Jurkat, Clone E6-1 (cell line): Measurements from ENCODE around the gene ZNF385C.
"Not testable (repeated sequence)": the region's sequence is repeated elsewhere in the genome, so short reads cannot be mapped to it uniquely, and the experiment has no call there.

Experiments used
- DNase-seq: peaks from one replicate; pipeline ENCODE4 v3.0.0-alpha.2; 2011; ENCODE audit warnings: low read depth, low spot score
- H3K4me3 ChIP-seq: 2 replicates; pipeline ENCODE4 v1.5.1; 2011; ENCODE audit warnings: mild to moderate bottlenecking, low read length, control low read depth, moderate library complexity

The ZNF385C gene

DNA sequence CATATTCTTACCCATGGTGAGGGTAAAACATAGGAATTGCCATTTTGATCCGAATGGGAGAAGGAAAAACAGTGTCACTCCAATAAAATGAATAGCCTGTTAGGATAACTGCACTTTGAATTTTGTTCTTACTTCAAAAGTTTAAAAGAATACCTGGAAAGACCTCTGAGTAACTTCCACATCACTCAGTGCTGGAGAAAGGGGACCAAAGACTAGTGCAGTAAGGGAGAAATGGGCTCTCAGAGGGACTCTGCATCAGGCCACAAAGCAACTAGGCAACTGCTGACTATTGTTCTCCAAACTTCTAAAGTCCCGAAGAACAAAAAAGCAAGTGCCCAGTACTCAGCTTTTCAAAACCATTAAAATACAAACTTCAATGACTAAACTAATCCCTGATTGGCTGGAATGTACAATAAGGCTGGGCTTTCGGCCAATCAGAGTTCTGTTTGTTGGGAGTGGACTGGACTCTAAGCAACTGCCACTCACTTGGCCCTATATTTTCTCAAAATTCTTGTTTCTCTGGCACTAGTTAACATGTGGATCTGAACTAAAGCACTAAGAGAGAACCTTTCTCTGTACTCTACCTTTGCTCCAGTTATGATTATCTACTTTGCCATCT lies 87.3 kb downstream of the ZNF385C start:
- no peak for DNase-seq
- H3K4me3 ChIP-seq, result no peak overlapping the region

DNA sequence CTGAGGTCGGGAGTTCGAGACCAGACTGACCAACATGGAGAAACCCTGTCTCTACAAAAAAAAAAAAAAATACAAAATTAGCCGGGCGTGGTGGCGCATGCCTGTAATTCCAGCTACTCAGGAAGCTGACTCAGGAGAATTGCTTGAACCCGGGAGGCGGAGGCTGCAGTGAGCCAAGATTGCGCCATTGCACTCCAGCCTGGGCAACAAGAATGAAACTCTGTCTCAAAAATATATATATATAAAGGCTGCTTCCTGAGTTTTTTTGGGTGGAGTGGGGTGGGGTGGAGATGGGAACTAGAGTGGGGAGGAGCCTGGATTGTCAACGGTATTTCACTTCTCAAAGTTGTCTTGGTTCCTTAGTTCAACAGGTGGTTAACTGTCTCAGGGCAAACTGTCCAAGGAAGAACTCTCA lies 88.0 kb downstream of the ZNF385C start:
- H3K4me3 ChIP-seq, result not testable (repeated sequence)

DNA sequence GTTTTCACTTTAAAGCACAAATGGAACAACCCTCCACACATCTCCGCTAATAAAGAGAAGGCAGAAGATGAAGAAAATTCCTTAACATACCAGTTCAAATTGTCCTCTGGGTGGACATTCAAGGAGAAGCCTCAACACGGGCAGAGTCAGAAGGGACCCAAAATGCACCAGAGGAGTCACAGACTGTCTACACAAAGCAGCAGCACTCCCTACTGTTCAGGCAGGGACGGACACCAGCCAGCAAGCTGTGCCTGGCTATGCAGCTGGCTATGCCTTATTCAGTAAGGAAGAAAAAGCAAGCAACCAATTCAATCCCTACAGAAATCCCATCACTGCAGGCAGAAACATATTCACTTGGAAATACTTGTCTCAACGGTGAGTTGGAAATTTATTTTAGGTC lies 89.1 kb downstream of the ZNF385C start:
- no peak for DNase-seq
- H3K4me3 ChIP-seq, result no peak overlapping the region

More for the DNA sequence above, 88.0 kb downstream of the ZNF385C start:
- DNase-seq, result not testable (repeated sequence)

DNA sequence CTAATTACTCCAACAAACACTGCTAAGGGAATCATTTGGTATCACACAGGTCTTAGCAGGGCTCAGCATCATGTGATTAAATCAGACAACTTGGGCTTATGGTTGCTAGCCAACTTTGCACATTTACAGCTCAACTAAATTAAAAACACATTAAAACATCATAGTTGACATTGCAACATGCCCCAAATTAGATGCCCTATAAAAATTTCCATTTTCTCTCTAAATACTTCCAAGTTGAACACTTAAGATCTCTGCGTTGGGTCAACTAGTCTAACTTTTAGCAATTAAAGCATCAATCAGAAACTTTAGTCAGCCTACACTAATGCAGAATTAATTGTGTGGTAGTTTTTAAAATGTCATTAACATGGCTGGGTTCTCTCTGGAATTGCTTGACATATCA lies 93.1 kb downstream of the ZNF385C start:
- DNase-seq, result no peak
- no peak overlapping the region for H3K4me3 ChIP-seq

DNA sequence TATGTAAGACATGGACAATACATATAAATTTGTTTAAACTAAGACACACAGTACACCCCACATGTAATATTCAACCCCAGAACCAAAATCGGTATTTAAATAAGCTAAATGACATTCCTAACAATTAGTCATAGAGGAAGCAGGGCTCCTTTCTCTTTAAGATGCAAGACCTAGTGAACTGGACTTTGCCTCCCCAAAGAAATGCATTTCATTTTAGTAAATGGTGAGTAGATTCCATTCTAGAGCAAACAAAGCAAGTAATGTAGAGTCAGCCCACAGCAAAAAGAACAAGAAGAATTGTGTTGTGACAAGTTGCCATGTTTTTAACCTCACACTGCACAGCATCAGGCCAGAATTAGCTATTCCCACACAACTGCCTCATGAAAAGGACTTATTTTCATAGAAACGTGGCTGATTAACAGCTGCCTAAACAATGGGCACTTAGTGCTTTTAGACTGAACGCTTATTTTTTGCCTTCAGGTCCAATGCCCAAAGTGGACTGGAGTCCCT lies 95.4 kb downstream of the ZNF385C start:
- H3K4me3 ChIP-seq, result no peak overlapping the region
- DNase-seq, result no peak

DNA sequence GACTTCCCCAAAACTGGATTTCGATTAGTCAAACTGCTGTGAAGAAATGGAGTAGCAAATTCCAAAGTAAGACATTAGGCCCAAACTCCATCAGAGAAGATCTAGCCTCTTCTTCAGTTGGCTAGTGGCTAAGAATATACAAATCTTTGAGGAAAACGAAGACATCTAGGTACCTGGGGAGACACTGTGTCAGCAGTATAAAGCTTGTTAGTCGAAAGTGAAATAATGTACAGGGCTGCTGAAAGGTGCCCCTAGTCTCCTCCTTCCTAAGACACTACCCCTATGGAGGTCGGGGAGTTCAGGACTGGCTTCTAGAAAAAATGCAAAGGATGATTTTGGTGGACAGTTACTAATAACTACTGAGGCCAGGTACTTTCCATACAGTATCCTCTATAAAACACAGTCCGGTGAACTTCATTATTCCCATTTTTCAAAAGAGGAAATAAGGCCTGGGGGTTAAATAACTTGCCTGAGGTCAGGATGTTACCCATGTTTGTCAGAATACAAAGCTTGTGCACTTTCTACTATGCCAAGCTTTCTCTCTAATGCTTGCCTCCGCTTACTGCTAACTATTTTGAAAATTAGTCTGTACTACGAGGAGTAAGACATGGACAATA lies 96.0 kb downstream of the ZNF385C start:
- no peak for DNase-seq
- H3K4me3 ChIP-seq, result no peak overlapping the region

DNA sequence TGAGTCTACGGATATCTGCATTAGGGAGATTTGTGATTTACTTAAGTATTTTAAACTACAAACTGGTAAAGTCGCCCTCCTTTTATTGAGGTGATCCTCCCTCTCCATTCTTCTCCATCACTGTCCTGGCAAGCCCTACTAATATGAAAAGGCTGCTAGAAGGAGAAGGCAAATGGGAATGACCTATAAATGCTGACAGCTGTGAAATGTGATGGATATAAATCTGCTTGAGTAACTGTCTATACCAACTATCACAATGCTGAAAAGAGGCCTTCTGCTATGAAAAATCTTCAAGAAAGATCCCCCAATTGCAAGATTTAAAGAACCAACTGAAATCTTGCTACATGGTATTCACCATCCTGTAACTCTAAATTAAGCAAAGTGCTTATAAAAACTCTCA lies 96.5 kb downstream of the ZNF385C start:
- H3K4me3 ChIP-seq, result no peak overlapping the region
- DNase-seq, result no peak

DNA sequence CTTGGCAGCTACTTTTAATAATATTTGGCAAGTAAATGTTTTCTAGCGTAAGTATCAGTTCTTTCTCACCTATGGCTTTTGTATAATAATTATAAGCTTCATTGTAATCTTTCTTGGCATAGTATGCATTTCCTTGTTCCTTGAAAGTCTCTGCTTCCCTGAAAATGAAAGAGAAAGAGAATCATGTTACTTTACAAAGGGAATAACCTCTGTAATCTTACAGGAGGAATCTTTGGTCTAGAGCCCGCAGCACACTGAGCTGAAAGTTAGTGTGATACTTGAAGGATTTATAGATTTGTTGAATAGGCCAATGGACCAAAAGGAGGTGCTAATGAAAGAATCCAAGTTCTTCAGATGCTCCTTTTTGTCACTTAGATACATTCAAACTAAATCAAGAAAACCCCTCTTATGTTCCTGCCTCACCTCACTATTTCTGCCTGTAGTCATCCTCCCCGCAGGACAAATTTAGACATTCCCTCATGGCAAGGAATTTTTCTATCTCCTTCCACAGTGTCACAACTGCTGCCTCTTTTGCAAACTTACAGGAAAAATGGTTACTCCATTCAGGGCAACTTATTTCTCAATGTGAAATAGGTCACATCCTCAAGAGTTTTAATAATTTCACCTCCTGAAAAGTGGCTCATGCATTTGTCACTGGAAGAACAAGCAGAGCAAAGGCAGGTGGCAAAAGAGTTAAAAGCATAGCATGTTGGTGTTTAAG lies 97.7 kb downstream of the ZNF385C start:
- H3K4me3 ChIP-seq, result no peak overlapping the region
- DNase-seq, result no peak

DNA sequence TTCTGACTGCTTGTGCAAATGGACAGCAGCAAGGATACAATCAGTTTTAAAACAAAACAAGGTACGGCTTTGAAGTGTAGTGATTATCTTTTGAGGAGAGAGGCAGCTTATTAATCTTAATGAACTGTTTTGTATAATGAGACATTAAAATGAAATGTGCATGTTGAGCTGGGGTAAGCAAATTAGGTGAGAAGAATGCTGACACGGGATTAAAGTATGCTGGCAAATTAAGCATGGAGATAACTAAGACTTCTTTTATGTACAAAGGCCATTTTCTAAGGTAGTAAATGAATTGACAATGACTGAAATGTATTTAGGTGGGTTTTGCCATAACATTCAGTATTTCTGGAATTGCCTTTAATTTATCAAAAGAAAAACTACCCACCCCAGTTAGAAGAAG lies 99.8 kb downstream of the ZNF385C start:
- DNase-seq, result no peak
- H3K4me3 ChIP-seq, result no peak overlapping the region

DNA sequence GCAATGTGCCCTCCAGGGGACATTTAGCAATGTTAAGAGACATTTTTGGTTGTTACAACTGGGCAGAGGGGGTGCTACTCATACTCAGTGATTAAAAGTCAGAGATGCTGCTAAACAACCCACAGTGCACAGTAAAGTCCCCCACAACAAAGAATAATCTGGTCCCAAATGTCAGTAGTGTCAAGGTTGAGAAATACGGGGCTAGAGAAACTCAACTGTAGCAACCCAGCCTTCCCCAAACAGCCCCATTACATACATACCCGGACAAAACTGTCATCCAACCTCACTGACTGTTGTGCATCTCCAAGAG lies 101.5 kb downstream of the ZNF385C start:
- no peak overlapping the region for H3K4me3 ChIP-seq
- no peak for DNase-seq

DNA sequence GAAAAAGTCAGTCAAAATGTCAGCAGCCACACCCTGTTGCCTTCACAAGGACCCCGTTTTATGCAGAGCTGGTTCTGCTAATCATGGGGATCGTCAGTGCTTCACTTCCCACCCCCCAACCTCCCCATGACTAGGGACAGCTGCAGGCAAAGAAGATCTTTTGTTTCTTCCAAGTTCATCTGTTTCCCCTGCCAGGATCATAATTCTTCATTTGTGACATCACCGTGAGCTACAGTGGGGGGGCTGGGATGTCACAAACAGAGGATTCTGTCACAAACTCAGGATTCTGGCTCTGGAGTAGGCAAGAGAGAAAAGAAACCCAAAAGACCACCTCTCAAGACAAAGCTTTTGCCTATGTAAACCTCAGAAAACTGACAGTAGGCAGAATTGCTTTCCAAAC lies 105.7 kb downstream of the ZNF385C start:
- no peak for DNase-seq

DNA sequence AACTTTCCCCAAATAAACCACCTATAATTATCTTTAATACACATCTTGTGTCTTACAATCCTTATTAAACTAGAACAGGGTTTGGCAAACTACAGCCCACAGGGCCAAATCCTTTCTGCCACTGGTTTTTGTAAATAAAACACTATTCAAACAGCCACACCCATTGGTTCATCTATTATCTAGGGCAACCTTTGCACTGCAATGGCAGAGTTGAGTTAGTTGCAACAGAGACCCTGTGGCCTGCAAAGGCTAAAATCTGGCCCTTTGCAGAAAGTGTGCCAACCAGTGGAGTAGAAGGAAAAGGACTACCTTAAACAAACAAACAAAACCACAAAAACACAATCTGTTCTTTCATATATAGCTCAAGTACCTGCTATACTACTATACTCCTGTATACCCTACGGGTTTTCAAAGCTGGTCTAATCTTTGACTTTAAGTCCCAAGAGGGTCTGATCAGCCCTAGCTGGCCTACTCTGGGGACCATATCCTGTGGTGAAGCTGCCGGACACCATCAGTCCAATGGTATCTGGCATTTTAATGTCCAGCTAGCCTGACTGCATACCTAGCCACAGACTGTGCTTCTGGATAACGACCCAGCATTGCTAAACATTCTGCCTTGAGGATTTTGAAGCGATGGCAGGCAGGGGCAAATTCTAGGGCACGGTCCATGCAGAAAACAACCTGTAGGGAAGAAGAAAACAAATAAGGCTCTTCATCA lies 108.4 kb downstream of the ZNF385C start:
- no peak for DNase-seq
- no peak overlapping the region for H3K4me3 ChIP-seq

More for the DNA sequence above, 105.7 kb downstream of the ZNF385C start:
- no peak overlapping the region for H3K4me3 ChIP-seq

DNA sequence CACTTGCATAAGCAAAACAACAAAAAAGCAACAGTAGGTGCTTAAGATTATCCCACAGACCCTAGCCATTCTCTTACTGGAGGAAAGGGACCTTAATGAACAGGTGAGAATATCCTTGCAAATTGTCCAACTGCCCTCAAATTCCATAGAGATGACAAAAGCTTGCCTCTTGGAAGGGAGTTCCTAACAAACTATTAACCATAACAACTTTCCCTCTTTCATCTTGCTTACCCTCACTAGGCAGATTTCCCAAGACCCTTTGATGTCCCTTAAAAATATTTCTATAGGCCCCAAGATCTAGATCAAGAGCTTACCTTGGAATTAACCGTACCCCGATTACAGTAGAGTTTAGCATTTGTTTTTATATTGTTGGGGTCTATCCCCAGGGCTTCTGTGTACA lies 109.9 kb downstream of the ZNF385C start:
- H3K4me3 ChIP-seq, result no peak overlapping the region
- no peak for DNase-seq

DNA sequence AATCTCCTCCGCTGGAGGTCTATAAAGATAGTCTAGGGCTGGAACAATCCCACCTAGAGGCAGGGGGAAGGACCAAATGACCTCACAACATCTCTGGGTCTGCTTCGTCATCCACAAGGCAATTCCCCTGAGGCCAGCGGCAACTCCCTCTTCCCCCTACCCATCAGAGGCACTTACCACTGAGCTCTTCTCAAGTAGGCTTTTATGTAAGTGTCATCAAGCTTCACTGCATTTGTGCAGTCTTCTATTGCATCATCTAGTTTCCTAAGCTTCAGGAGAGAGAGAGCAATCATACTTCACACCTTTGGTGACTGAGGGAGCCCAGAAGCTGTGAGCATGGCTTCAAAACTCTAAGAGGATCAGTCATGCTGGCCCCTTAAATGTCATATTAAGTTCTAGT lies 110.6 kb downstream of the ZNF385C start:
- DNase-seq, result no peak
- no peak overlapping the region for H3K4me3 ChIP-seq

DNA sequence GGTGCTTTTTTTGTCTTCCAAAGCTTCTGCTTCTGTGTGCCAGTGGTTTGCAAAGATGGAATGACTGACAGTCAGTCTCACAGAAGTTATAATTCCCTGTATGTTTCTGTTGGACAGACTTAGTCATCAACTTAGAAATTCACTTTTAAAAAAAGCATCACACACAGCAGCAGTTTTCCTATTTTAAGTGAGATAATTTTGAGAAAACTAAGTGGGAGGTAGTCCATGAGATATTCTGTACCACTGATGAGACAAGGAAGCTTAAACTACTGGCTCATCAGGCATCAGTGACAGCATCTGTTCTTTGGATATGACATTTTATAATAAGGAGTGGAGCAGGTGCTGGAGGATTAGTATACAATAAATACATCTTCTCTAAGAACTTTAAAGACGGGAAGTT lies 111.6 kb downstream of the ZNF385C start:
- no peak overlapping the region for H3K4me3 ChIP-seq
- no peak for DNase-seq

DNA sequence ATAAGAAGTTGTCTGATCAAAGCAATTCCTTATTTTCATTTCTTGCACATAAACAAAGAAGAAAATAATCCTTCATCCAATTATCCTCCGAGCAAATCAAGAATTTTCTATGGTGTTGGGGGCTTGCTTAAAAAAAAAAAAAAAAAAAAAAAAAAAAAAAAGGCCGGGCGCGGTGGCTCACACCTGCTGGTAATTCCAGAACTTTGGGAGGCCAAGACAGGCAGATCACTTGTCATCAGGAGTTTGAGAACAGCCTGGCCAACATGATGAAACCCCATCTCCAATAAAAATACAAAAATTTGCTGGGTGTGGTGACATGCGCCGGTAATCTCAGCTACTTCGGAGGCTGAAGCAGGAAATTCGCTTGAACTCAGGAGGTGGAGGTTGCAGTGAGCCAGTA lies 112.4 kb downstream of the ZNF385C start:
- no peak overlapping the region for H3K4me3 ChIP-seq
- DNase-seq, result no peak

DNA sequence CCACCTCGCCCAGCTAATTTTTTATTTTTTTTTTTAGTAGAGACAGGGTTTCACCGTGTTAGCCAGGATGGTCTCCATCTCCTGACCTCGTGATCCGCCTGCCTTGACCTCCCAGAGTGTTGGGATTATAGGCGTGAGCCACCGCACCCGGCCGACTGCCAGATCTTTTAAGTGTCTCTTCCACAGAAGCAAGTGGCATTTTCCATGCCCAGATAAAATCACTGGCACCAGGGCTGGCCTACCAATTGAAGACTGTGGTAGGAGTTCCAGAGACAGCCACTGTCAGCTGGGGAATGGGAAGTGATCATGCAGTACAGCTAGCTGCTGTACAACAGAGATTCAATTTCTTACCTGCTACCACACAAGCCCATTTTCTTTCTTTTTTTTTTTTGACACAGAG lies 113.8 kb downstream of the ZNF385C start:
- no peak overlapping the region for H3K4me3 ChIP-seq
- no peak for DNase-seq

DNA sequence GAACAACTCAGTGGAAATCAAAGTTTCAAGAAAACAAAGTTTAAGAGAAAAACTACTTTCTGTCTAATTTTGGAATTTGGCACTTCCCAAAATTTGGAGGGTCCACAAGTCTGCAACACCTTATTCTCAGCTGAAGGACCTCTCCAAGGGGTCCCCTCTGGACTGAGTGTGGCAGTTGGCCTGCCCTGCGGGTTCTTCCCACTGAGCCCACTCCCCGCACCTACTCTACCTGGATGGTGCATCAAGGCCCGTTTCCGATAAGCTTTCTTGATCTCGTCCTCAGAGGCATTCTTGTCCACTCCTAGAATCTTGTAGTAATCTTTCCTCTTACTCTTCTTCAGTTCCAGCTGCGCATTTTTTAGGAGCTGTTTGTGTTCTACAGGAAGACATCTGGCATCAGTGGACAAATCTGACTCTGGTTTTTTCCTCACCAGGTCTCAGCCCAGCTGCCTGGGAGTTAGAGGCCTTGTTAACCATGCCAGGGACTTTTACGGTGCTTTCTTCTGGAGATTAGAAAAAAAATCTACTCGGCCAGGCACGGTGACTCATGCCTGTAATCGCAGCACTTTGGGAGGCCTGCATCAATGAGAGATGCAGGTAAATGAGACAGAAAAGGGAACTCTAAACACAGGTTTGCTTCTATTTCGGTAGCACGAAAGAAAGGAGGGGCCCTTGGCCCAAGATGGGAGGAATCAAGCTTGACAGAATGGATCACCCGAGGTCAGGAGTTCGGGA lies 116.1 kb downstream of the ZNF385C start:
- no peak overlapping the region for H3K4me3 ChIP-seq
- no peak for DNase-seq

DNA sequence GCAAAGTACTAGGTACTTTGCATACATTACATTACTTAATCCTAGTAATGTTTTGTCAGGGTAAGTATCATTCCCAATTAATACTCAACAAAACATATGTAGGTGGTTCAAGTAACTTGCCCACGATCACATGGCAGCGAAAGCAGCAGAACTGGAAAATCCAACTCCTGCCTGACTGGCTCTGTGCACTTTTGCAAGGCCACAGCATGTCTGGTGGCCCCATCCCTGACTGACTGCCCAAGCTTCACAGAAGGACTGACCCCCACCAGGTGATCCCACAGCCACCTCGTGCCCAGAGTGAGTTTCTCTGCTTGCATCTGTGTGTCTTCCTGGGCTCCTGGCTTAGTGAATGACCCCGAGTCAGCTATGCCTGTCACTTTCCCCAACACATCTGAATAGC lies 120.3 kb downstream of the ZNF385C start:
- no peak overlapping the region for H3K4me3 ChIP-seq
- no peak for DNase-seq
